Ishikawa (cell line): Measurements from ENCODE around the gene PCID2.

ENCODE experiments used
- CEBPB ChIP-seq: IDR thresholded peaks from 2 replicates; pipeline ENCODE4 v1.6.1; 2012
- CREB1 ChIP-seq: IDR thresholded peaks from 2 replicates; pipeline ENCODE4 v1.6.1; 2012; ENCODE audit warnings: low read depth
- EGR1 ChIP-seq: IDR thresholded peaks from 2 replicates; pipeline ENCODE4 v1.6.1; 2012
- EP300 ChIP-seq: IDR thresholded peaks from 2 replicates; pipeline ENCODE4 v1.6.1; 2012; ENCODE audit warnings: borderline replicate concordance
- FOXM1 ChIP-seq: IDR thresholded peaks from 2 replicates; pipeline ENCODE4 v1.6.1; 2012; ENCODE audit warnings: low read depth, borderline replicate concordance
- NFIC ChIP-seq: IDR thresholded peaks from 2 replicates; pipeline ENCODE4 v1.6.1; 2012
- RAD21 ChIP-seq: IDR thresholded peaks from 2 replicates; pipeline ENCODE4 v1.6.1; 2012; ENCODE audit warnings: low read depth
- TAF1 ChIP-seq: IDR thresholded peaks from 2 replicates; pipeline ENCODE4 v1.6.1; 2012; ENCODE audit warnings: low read depth, mild to moderate bottlenecking
- TCF12 ChIP-seq: IDR thresholded peaks from 2 replicates; pipeline ENCODE4 v1.6.1; 2012; ENCODE audit warnings: low read depth
- TEAD4 ChIP-seq: IDR thresholded peaks from 2 replicates; pipeline ENCODE4 v1.6.1; 2012
- YY1 ChIP-seq: IDR thresholded peaks from 2 replicates; pipeline ENCODE4 v1.6.1; 2012; ENCODE audit warnings: low read depth
- ZBTB7A ChIP-seq: IDR thresholded peaks from 2 replicates; pipeline ENCODE4 v1.6.1; 2012; ENCODE audit warnings: low read depth
- TF ChIP-seq, protein P1 (sequence below): IDR thresholded peaks from 2 replicates; pipeline ENCODE4 v1.6.1; 2012; ENCODE audit warnings: low read depth, mild to moderate bottlenecking
- TF ChIP-seq, protein P2 (sequence below): IDR thresholded peaks from 2 replicates; pipeline ENCODE4 v1.6.1; 2012
- TF ChIP-seq, protein P3 (sequence below): IDR thresholded peaks from 2 replicates; pipeline ENCODE4 v1.6.1; 2012

PCID2 gene

DNA sequence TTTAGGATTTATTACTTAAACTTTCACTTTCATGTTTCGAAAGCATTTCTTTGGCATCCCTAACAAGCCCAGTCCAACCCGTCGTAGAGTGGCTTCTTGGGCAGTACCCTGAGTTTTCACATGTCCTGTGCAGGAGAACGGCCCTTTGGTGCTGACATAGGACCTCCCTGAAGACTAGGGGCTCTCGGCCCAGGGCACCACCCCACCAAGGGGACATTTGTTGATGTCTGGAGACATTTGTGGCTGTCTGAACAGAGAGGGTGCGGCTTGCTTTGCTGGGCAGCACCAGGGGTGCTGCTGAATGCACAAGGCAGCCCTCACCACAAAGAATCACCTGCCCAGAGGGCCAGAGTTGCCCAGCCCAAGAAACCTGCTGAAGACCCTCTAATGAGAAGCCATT, 31.5 kb upstream of the PCID2 start:
- TF ChIP-seq TEAD4: no peak
- TF ChIP-seq CEBPB: no peak
- TF ChIP-seq FOXM1: no peak
- no peak for TF ChIP-seq YY1
- TF ChIP-seq, protein P1, sequence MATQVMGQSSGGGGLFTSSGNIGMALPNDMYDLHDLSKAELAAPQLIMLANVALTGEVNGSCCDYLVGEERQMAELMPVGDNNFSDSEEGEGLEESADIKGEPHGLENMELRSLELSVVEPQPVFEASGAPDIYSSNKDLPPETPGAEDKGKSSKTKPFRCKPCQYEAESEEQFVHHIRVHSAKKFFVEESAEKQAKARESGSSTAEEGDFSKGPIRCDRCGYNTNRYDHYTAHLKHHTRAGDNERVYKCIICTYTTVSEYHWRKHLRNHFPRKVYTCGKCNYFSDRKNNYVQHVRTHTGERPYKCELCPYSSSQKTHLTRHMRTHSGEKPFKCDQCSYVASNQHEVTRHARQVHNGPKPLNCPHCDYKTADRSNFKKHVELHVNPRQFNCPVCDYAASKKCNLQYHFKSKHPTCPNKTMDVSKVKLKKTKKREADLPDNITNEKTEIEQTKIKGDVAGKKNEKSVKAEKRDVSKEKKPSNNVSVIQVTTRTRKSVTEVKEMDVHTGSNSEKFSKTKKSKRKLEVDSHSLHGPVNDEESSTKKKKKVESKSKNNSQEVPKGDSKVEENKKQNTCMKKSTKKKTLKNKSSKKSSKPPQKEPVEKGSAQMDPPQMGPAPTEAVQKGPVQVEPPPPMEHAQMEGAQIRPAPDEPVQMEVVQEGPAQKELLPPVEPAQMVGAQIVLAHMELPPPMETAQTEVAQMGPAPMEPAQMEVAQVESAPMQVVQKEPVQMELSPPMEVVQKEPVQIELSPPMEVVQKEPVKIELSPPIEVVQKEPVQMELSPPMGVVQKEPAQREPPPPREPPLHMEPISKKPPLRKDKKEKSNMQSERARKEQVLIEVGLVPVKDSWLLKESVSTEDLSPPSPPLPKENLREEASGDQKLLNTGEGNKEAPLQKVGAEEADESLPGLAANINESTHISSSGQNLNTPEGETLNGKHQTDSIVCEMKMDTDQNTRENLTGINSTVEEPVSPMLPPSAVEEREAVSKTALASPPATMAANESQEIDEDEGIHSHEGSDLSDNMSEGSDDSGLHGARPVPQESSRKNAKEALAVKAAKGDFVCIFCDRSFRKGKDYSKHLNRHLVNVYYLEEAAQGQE: no peak
- TF ChIP-seq EP300: no peak
- TF ChIP-seq TAF1: no peak
- no peak for TF ChIP-seq CREB1
- no peak for TF ChIP-seq NFIC
- TF ChIP-seq RAD21: no peak
- TF ChIP-seq TCF12: no peak
- TF ChIP-seq, protein P2, sequence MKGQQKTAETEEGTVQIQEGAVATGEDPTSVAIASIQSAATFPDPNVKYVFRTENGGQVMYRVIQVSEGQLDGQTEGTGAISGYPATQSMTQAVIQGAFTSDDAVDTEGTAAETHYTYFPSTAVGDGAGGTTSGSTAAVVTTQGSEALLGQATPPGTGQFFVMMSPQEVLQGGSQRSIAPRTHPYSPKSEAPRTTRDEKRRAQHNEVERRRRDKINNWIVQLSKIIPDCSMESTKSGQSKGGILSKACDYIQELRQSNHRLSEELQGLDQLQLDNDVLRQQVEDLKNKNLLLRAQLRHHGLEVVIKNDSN: no peak
- TF ChIP-seq ZBTB7A: no peak

DNA sequence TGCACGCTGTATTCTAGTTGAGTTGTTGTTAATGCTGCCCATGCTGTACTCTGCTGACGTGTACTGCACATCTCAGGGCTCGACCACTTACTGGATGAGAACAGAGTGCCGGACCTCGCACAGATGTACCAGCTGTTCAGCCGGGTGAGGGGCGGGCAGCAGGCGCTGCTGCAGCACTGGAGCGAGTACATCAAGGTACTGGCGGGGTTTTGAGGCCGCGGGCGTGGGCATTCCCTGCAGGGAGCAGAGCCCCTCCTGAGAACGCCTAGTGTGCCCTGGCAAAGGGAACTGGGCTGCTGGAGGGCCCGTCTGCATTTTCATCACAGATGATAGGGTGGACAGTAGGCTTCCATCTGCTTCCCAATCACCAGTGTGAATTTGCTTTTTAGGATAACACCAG, 30.9 kb upstream of the PCID2 start:
- TF ChIP-seq TAF1 (no peak), TCF12 (no peak)

DNA sequence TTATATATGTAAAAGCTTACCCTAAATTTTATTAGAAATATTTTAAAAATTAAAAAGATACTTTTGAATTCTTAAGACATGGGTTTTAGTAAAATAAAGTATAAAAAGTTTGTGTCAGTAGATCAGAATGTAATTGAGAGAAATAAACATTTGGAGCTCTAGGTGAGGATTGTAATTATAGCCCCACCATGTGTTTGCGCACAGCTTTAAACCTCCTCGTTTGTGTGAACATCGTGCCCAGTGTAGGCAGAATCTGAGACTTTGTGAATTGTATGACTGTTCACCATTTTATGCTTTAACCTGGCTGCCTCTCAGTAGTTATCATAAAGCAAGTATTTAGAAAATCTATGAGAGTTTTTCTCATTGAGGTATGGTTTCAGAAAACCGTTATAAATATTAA, 30.1 kb upstream of the PCID2 start:
- no peak for TF ChIP-seq EP300
- peak; percentile 10; the same call in 1 of the 2 replicates for TF ChIP-seq RAD21

DNA sequence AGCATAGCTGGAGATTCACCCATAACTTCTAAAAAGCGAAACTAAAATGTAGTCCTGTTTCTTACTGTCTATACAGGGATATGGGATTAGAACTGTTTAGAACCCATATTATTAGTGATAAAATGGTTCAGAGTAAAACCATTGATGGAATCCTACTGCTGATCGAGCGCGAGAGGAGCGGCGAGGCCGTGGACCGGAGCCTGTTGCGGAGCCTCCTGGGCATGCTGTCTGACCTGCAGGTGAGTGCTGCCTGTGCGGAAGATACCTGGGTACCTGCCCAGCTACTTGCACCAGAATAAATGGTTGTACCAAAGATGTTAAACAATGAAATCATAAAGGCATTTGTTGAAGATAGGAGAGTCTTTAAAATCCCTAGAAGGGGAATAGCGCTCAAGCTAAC, 24.6 kb upstream of the PCID2 start:
- no peak for TF ChIP-seq NFIC
- no peak for TF ChIP-seq ZBTB7A

DNA sequence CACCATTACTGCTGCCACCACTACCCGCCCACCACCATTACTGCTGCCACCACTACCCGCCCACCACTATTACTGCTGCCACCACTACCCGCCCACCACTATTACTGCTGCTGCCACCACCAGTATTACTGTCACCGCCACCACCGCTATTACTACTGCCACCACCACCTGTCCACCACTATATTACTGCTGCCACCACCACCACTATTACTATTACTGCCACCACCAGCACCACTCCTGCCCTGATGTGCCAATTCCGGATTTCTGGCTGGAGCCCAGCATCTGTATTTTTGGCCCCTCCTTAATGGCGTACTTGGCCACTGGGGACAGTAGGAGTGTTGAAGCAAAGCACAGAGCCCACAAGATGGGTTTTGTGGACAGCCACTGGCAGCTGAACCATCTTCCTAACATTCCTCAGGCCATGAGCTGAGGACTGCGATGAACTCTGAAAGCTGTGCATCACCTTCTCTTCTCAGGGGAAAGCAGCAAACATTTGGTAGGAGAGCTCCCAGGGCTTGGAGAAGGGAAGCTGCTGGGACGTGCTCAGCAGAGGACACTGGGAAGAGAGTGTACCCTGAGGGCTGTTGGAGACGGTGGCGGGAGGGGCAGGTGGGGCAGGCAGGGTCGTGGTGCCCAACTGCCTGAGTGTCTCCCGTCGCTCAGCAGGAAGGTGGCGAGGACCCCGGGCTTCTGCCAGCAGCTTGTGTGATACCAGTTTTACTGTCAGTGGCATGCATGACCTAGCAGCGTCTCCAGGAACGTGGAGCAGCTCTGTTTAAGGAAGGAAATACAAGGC, 23.9 kb upstream of the PCID2 start:
- TF ChIP-seq TAF1 (no peak), FOXM1 (no peak), TEAD4 (no peak), TCF12 (no peak), NFIC (no peak), RAD21 (no peak), EGR1 (no peak)
- TF ChIP-seq, protein P3, sequence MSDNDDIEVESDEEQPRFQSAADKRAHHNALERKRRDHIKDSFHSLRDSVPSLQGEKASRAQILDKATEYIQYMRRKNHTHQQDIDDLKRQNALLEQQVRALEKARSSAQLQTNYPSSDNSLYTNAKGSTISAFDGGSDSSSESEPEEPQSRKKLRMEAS: no peak
- TF ChIP-seq, protein P1: no peak

DNA sequence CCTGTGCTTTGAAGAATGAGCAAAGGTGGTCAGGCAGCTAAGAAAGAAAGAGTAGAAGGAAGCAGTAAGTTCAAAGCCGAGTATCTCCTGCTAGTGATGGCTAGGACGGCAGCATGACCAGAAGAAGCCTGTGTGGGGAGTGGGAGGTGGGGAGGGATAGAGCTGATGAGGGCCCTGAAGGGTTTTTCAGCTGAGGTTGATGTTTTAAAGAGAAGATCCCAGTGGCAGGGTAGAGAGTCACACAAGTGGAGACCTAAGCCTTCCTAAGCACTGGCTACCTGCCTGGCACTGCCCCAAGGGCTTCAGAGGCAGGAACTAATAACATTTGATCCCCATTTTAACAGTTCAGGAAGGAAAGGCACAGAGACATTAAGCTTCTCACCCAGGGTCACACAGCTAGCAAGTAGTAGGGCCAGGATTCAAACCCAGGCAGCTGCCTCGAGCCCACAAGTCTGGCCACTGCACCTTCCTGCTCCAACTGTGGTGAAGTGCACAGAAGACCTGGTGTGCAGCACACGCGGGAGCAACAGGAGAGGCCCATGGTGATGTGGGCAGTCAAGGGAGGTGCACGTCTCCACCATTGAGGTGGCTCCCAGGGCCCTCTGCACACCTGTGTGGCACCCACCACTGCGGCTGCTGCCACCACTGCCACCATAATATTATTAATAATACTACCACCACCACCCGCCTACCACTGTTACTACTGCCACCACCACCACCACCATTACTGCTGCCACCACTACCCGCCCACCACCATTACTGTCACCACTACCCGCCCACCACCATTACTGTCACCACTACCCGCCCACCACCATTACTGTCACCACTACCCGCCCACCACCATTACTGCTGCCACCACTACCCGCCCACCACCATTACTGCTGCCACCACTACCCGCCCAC, 23.1 kb upstream of the PCID2 start:
- TF ChIP-seq, protein P3: no peak
- TF ChIP-seq EP300 (no peak), NFIC (no peak), RAD21 (no peak), TCF12 (no peak), ZBTB7A (no peak), YY1 (no peak), CREB1 (no peak), TEAD4 (no peak), TAF1 (no peak), EGR1 (no peak)
- TF ChIP-seq, protein P2: no peak
- TF ChIP-seq, protein P1: no peak
